ENCODE measurements around the gene DNAJC5.
"Not testable (repeated sequence)": the region's sequence is repeated elsewhere in the genome, so short reads cannot be mapped to it uniquely, and the experiment has no call there.

The DNAJC5 gene

DNA sequence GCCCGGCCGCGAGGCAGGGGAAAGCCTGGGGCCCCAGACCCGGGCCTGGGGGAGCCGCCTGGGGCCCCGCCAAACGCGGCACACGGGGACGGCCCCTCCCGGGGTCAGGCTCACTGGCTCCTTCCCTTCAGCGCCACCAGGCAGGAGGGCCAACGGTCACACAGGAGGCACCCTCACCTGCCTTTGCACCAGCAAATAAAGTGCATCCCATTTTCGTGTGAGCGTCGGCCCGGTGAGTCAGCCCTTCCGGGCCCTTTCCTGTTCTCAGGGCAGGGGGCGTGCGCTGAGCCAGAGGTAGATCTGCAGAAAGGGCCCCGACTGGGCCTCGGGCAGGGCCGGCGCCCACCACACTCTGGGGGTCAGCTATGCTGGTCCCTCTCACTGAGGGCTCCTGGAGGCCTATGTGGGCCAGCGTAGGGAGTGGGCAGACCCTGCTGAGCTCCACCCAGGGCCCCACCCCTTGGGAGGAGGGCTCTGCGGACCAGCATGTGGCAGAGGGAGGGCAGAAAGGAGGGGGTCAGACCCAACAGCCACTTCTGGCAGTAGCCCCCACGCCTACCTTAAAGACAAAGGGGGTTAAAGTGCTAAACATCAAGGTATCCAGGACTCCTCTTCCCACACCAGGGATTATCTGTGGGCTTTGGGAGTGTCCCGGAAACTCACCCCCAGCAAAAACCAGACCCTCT lies 62.2 kb downstream of the DNAJC5 start:
- DNase-seq = peak; percentile 43

DNA sequence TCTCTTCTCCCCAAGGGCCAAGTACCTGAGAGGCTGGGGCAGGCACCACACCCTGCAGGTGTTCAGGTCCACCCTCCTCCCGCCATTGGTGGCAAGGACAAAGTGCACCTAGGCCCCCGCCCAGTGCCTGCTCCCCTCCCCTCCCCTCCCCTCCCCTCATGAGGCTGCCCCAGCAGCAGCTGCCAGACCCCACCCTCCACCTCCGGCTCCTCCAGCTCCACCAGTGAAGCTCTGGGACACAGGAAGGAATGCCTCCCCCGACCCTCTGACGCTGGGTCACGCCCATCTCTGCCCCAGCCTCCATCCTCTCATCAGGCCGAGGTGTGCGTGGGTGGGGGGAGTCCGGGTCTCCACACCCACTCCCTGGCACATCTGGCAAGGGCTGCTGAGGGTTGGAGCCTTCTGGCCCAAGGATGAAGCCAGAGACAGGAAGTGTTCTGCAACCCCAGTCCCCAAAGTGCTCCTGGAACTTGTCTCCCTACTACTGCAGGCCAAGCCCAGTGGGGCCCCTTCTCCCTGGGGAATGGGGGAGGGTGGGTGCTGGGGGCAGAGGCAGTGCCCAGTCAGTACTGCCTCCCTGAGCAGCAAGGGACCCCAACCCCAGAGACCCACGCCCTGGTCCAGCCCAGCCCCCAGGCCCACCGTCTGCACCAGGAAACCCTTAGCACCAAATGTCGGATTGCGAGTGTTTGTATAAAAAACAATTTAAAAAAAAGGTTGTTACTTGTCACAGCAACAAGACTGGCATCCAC lies 62.9 kb downstream of the DNAJC5 start:
- DNase-seq = no peak

DNA sequence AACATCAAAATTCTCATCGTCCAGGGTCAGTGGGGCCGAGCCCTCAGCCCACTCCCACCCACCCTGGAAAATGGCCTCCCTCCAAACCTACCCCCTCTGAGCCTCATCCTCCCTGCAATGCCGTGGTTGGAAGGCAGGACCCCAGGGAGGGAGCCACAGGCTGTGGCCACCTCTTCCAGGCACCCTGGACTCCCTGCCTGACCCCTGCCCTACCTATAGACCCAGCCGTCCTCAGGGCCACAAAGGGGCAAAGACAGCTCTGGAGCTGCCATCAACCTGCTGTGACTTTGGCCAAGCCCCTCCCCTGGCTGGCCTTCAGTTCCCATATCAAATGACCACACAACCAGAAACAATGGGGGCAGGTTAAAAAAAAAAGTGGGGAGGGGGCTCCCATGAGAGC lies 63.5 kb downstream of the DNAJC5 start:
- DNase-seq = no peak

DNA sequence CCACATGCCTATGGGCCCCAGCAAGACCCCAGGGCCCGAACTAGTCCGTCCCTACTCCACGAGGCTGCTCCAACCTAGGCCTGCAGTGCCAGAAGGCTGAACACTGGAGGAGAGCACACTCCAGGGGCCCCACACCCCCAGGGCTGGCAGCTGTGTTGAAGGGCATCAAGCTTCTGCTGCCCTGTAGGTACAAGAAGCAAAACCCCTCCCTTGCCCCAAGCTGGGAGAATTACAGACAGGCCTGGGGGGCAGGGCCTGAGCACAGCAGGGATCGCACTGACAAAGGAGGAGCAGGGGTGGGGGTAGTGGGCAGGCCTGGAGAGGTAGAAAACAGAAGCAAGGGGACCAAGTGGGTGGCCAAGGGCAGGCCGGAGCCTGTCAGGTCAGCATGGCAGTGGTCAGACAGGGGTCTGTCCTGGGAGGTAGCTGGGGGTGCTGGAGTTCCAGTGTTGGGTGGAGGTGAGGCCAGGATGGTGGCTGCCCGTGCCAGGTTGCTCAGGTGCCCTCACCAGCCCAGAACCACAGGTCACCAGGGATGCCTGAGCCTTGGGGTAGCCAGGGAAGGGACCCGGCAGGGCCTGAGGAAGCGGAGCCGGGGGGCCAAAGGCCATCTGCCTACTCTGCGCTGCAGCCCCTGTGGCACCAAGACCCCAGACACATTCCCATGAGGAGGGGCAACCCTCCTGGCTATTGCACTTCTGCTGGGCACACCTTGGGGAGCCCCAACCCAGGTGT lies 64.2 kb downstream of the DNAJC5 start:
- no peak for DNase-seq

DNA sequence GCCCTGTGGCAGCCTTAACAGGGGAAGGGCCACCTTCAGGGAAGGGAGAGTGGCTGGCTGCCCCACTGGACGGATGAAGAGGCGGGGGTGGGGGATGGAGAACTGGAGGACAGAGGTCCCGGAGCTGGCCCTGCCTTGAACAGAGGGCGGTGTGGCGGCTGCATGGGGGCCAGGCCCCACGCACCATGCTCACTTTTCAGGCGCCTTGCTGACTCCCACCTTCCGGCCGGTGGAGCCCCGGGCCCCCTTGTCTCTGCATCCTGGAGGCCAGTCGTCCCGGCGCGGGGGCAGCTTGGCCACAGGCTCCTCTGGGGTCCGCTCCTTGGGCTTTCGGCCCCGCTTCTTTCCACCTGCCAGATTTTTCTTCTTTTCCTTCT lies 64.8 kb downstream of the DNAJC5 start:
- no peak for DNase-seq

DNA sequence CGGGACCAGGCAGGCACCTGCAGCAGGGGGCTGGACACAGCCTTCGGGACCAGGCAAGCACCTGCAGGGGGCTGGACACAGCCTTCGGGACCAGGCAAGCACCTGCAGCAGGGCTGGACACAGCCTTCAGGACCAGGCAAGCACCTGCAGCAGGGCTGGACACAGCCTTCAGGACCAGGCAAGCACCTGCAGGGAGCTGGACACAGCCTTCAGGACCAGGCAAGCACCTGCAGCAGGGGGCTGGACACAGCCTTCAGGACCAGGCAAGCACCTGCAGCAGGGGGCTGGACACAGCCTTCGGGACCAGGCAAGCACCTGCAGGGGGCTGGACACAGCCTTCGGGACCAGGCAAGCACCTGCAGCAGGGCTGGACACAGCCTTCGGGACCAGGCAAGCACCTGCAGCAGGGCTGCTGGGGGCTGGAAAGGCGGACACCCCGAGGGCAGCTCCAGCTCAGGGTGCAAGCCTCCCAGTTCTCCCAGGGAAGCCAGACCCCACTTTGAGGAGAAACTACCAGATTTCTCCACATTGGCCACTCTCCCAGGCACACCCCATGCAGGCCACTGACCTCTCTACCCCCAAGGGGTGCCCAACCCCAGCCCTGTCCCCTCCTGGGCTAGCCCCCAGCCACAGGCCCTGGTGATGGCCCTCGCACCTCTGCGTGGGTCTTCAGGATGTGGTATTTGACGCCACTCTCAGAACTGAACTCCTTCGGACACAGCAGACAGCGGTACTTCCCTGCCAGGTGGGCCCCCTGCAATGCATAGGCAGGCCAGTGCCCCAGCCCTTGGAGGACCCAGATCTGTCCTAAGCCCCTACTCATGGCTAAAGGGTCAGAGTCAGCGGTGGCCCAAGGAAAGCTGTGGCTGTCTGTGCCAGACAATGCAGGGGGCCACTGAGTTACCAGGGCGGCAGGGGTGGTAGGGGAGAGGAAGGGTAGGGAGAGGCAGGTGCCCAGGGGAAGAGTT lies 66.0 kb downstream of the DNAJC5 start:
- DNase-seq = not testable (repeated sequence)

DNA sequence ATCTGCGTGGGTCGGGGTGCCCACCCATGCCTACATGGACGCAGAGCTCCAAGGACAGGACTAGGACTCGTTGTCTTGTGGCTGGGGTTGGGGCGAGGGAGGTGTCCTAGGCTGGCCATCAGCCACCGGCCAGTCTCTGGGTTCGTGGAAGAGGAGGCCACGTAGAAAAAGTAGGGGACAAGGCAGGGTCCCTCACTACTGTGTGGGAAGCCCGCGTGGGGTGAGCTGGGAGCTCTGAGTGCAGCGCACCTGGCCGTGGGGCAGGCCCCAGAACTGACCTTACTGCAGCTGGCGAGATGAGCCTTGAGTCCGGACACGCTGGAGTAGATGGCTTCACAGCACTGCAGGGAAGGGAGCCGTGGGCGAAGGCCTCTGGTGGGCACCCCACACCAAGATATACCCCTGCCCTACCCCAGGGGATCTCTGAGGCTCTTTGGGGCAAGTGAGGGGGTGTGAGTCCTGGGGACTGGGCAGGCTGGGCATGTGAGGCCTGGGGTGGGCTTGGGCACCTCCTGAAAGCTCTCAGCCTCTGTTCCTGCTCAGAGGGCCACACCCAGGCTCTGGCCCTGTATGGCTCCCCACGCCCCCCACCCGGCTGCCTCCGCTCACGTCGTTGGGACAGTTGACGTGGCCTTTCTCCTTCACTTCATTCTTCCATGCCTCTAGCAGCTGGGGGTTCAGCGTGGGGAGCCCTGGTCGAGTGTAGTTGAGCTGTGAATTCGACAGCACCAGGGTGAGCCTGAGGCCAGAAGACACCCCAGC lies 66.9 kb downstream of the DNAJC5 start:
- no peak for DNase-seq

DNA sequence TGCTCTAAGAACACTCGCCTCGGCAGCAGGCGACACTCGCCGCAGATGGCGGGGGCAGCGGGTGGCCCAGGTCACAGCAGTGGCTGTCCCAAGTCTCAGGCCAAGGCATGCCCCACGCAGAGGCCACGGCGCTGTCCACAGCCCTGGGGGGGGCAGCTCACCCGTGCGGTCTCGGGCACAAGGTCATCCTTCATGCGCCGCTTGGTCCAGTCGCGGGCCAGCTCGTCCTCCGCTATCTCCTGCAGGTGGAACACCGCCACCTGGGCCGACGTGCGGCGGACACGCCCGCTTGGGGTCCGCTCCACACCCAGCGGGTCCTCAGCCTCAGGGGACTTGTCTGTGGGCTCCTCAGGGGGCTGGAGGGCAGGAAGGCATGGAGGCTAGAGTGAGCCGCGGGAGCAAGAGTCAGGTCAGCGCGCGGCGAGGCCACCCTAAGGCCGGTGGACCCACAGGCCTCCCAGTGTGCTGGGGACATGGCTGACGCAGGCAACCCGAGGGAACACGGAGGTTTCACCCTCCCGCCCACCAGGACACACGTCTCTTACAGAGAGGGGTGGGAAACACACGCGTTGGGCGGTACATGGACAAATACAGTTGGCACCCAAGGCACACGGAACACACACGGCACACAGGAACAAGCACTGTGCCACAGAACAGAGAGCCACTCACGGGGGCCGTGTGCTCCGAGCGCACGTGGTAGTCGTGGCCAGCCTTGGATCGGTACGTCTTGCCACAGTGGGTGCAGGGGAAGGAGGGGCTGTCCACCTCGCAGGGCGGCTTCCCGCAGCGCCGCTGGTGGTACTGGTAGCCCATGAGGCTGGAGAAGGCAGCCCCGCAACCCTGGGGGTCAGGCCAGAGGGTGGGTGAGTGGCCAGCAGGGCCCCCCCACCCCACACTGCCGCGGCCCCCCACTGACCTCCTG lies 67.8 kb downstream of the DNAJC5 start:
- DNase-seq = no peak

DNA sequence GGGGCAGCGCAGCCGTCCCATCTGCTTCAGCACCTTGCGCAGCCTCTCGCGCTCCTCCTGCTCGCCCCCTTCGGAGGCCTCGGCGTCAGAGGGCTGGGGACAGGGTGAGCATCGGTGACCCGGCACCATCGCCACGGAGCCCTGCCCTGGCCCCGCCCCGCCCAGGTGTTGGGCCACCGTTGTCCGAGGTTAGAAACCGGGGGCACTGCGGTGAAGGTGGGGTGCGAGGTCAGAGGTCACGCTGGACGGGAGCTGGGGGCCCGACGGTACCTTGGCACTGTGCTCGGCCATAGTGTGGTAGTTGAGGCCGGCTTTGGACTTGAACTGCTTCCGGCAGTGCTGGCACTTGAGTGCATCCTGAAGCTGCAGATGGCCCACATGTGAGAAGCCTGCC lies 68.4 kb downstream of the DNAJC5 start:
- DNase-seq = no peak

DNA sequence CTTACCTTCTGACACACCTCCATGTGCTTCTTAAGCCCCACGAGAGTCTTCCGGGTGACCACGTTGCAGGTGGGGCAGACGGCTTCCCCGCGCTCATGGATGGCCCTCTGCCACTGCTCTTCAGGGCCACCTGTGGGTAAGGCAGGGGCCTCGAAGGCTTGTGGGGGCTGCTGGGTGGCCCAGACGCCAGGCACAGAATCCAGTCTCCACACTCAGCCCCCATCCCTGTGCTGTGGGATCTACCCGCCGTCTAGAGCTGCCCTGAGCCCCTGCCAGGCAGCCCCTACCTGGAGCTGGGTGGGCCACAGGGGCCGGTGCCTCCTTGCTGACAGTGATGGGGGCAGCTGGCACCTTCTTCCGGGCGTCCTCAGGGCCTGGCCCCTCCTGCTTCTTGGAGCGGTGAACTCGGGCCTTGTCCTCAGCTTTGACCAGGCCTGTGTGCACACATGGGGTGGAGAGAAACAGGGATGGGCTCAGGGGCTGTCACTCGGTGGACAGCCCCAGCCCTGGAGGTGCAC lies 68.9 kb downstream of the DNAJC5 start:
- DNase-seq = no peak

DNA sequence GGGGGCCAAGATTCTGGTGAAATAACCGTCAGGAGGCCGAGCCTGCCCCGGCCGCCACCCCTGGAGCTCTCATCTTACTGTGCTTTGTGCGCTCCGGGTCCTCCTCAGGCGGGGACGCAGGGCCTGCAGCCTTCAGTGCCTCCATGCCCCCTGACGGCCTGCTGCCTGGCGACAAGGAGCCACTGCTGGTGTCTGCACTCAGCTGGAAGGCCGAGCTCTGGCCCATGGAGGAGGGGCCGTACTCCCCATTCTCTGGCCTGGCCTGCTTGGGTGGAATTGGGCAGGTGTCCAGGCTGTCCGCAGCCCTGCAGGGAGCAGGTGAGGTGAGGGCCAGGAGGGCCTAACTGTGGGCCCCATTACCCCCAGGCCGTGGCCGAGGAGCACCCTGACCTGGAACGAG lies 69.5 kb downstream of the DNAJC5 start:
- no peak for DNase-seq

DNA sequence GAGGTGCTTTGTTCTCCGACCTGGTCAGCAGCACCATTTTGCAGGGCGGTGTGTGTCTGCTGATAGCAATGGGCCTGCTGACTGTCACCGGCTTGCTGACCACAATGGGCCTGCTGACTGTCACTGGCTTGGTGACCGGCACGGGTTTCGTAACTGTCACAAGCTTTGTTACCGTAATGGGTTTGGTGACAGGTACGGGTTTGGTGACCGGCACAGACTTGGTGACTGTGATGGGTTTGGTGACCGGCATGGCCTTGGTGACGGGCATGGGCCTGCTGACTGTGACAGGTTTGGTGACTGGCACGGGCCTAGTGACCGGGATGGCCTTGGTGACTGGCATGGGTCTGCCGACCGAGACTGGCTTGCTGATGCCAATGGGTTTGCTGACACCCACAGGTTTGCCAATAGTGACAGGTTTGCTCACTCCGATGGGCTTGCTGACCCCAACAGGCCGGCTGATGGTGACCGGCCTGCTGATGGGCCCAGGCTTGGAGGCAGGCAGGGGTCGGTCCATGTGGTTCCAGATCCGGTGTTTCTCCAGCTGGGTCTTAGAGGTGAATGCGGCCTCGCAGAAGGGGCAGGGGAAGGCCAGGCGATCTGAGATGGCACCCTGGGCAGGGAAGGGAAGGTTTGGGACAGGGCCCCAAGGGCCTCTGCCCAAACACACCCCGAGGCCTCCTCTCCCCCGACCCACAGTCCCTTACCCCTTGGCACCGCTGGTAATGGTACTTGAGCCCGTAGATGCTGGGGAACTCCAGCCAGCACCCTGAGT lies 71.4 kb downstream of the DNAJC5 start:
- DNase-seq = no peak

DNA sequence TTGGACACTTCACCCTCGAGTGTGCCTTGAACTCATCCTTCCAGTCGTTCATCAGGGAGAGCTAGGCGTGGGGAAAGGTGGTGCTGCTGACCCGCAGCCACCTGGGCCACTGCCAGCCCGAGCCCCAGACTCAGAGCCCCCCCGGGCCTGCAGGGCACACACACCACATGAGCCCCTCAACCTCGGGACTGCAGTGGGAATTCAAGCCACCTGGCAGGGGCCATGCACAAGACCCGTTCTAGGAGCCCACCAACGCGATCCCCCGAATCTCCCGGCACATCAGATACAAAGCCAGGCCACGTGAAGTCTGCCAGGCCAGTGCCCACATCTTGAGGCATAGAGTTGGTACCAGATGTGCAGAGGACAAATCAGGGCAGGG lies 72.0 kb downstream of the DNAJC5 start:
- DNase-seq = no peak

DNA sequence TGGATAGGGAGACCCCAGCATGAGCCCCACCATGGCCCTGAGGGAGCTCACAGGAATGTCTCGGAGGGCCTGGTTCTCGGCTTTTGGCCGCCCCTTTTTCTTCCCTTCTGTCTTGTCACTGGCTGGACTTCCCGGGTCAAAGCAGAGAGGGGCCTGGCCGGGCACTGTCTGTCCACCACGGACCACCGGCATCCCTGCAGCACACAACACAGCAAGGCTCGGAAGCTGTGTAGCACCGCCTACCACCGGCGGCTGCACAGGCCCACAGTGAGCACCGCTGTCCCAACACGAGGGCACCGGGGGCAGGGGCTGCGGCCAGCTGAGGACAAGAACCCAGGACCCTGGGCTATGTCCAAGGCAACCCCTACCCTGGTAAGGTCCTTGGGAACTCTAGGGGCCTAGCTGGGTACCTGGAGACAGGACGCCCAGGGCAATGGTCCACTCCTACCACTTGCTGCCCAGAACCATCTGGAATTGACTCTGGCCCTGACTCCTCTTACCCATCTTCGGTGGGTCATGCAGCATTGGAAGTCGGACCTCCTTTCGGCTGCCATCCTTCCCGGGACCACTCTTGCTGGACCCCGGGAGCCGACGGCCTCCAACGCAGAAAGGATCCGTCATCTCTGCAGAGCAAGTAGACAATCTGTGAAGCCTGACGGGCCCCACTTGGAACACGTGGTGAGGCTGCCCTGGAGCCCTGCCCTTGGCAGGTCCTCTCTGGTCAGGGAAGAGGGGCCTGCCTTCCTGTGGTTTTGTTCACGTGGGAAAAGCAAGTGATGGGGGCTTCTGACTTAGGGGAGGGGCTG lies 72.6 kb downstream of the DNAJC5 start:
- DNase-seq = no peak

DNA sequence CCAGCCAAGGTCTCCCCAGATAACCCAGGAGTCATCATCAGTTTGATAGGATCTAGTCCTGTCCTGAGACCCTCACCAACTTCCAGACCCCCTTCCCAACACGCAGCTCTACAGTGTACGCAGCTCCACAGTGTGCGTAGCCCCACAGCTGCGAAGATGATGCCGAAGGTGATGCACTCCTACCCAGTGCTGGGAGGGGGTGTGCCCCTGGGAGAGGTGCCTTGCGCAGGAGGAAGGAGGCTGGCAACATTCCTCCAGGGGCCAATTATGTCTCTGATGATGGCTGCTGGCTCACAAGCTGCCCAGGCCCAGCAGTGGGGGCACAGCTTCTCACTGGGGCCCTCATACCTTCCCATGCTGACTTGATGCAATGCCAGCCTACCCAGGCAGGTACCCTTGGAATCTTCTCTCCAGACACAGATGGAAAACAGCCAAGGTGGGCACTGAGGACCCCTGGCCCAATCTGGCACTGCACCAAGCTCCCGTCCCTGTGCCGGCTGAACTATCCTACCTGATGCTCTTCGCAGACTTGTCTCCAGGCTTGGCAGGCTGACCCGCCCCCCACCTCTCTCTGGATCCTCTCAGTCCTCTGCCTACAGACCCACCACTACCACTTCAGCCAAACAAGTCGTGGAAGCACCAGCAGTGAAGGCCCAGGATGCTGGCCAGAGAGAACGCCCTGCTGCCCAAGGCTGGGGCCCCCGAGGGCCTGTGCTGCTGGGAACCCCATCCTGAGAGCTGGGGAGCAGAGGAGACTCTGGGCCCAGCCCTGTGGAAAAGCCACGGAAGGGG lies 73.4 kb downstream of the DNAJC5 start:
- DNase-seq = no peak

DNA sequence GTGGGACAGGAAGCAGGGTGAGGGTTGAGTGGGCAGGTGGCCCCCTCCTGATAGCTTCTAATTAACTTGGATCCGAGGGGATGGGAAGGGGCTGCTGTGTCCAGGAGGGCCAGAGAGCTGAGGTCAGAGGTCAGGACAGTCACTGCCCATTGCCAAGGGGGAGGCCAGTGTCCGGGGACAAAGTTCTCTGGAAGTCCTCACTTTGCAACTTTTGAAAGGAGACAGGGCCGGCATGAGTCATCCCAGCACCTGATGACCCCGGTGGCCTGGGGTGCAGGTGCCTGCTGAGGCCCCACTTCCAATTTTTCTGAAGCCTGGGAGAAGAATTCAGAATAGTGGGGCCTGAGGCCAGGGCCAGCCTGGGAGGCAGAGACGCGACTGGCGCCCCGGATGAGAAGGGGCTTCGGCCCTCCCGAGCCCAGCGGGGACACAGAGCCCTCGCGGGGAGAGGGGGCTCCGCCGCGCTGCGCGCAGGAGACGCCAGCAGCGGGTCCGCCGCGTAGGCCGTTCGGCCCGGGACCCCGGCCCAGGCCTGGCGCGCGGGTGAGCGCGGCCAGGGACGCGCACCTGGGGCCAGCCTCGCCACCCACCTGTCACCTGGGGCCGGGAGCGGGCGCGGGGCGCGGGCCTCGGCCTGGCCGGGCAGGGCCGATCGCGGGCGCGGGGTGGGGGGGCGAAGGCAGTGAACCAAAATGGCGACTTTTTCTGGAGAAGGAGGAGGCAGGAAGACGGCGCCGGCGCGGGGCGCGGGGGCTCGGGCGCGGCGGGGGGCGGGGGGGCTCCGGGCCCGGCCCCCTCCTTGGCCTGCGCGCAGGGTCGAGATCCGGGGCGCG lies 74.2 kb downstream of the DNAJC5 start:
- peak; percentile 23 for DNase-seq

Measured in NCI-H1092 treated with DMSO at 0.1 percent for 48 hours (cell line).